GM08714 (cell line): ENCODE data around the gene RAB36.

Experiments
- H3K4me3 ChIP-seq: fragments of 200-500 bp; sonication (Bioruptor generic); 2 replicates; pipeline ENCODE4 v1.5.1; 2014; ENCODE audit warnings: mild to moderate bottlenecking, low read length, inconsistent platforms
- ZNF274 ChIP-seq: IDR thresholded peaks from 2 replicates; pipeline ENCODE4 v1.6.1; 2012; ENCODE audit warnings: mild to moderate bottlenecking, low read depth, low read length

Gene RAB36

GRCh38 chr22:23207729-23208393 is 62.6 kb downstream of the RAB36 start:
- H3K4me3 ChIP-seq = no peak overlapping the region
- no peak for TF ChIP-seq ZNF274

DNA sequence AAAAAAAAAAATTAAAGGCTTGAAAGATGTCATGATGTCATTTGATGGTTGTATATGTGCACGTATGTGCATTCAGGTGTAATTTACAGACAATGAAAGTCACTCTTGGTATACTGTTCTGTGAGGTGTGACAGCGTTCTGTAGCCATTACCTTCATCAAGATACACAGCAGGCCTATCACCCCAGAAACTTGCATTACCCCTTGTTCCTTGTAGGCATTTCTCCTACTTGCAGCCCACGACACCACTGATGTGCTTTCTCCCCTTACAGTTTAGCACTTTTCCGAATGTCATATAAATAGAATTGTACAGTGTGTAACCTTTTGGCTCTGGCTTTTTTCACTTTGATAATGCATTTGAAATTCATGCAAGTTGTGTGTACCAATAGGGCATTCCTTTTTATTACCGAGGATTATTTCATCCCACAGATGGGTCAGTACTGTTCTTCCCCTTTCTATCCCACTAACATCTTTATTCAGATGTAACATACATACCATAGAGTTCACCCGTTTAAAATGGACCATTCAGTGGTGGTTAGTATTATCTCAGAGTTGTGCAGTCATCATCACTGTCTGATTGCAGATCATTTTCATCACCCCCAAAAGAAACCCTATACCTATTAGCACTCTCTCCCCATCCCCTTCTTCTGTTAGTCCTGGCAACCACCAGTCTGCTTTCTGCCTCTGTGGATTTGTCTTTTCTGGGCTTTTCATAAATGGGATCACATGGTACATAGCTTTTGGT is 65.3 kb downstream of the RAB36 start:
- no peak overlapping the region for H3K4me3 ChIP-seq
- no peak for TF ChIP-seq ZNF274

- no peak for TF ChIP-seq ZNF274
Measured at GRCh38 chr22:23211622-23212021, 66.3 kb downstream of the RAB36 start.

DNA sequence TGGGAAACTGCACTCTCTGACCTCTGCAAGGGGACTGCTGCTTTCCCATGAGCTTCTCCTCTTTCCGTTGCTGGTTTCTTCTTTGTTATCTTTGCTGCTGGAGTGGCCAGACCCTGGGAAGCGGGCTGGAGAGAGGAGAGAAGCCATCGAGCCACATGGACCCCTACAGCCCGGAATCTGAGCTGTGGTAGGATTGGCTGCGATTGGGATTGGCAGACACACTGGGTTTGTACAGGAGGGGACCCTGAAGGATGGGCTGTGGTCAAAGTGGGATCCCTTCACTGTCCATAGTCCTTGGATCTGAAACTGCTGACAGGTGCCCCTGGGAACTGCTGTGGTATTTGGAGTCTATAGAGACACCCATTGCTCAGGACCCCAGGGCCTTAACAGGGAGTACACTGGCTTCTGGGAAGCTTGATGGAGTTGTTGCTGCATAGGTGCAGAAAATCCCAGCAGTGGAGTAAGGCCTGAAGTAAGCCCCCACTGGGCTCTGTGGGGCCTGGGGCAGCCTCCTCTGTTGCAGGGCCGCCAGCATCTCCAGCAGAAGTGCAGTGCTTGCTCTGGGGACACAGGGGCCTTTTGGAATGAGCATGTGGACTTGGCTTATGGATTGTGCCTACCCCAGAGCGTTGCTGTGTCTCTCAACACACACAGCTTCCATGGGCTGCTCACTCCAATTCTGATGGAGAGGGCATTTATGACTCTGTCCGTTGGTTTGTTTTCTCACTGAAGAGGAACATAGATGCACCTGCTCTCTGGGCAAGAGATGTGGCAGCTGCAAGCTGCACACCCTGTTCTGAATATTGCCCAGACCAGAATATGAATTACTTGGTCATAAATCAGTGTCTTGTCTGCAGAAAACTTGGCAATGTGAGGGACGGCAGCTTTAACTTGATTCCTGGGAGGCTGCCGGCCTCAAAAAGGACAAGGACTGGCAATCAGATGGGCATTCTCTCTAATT is 67.1 kb downstream of the RAB36 start:
- H3K4me3 ChIP-seq = no peak overlapping the region
- TF ChIP-seq ZNF274 = no peak

More at GRCh38 chr22:23211622-23212021, 66.3 kb downstream of the RAB36 start:
- H3K4me3 ChIP-seq = no peak overlapping the region

DNA sequence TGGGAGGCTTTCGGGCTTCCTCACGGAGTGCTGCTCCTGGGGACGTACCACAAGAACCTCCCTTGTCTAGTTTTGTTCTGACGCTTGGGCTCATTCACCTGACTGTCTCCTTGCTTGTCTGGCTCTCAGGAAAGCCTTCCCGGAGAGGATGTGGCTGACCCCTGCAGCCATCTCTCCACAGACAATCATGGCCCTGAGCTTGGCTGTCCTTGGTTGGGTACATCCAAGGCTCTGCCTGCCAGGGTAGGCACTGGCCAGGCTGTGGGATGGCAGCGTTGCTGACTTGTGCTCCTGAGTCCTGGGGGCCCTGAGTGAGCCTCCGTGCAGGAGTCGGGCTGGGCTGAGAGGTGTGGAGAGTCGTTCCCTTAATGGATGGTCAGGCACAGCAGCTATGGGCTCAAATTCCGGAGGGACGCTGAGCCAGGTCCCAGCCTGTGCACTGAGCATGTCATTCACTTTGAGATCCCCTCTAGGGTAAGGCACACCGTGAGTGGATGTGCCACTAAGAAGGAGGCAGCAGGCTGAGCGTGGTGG is 67.8 kb downstream of the RAB36 start:
- no peak for TF ChIP-seq ZNF274
- H3K4me3 ChIP-seq = no peak overlapping the region

GRCh38 chr22:23213581-23214334 is 68.5 kb downstream of the RAB36 start:
- H3K4me3 ChIP-seq = no peak overlapping the region
- TF ChIP-seq ZNF274 = no peak
